ENCODE data around the gene CADPS2. TPM values are rescaled to one million over a fixed set of nuclear protein-coding genes. Genes with fewer than 3 reads are reported as not detected.

The CADPS2 gene
- total and polyA plus RNA-seq, 2 donors (not counting 3 experiments of a cell fraction or from before 2014, with no cell fraction given) = 9.5 to 22.6 TPM

DNA sequence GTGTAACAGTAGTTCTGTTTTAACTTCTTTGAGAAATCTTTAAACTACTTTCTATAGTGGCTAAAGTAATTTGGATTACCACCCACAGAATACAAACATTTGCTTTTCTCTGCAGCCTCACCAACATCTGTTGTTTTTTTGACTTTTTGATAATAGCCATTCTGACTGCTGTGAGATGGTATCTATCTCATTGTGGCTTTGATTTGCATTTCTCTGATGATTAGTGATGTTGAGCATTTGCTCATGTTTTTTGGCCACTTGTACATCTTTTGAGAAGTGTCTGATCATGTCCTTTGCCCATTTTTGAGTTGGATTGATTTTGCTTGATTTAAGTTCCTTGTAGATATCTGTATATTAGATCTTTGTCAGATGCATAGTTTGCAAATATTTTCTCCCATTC is 254.0 kb downstream of the CADPS2 start:
- no peak overlapping the region for H3K9ac ChIP-seq (replicated peaks; ENCODE audit: extremely low read depth, insufficient read depth, low read length)
- H3K27me3 ChIP-seq (ENCODE audit: control insufficient read depth in 2 of 2, insufficient read depth in 2 of 2, low read length in 2 of 2) = no peaks in the 10 kb centered on the region
- no peaks in the 10 kb centered on the region for H3K36me3 ChIP-seq (ENCODE audit: control insufficient read depth in 2 of 2, extremely low read depth in 1 of 2, insufficient read depth in 2 of 2, low read length in 2 of 2)
- no peak overlapping the region for H2AFZ ChIP-seq (ENCODE audit: low read depth, low read length)
- no peak for DNase-seq (ENCODE audit: low read depth, low spot score)
- no peaks in the 10 kb centered on the region for H3K9me1 ChIP-seq (replicated peaks; ENCODE audit: control insufficient read depth, extremely low read depth, insufficient read depth, low read length)
- H3K4me1 ChIP-seq (ENCODE audit: control insufficient read depth, extremely low read depth, insufficient read depth, low read length) = peaks cover 3% of the 10 kb centered on the region
- no TSS peak for BruUV-seq (replicated peaks)
- FAIRE-seq = no peak
- H3K9me3 ChIP-seq (replicated peaks; ENCODE audit: control insufficient read depth, insufficient read depth, low read length) = no peaks in the 10 kb centered on the region
- H3K27ac ChIP-seq (ENCODE audit: insufficient read depth, low read depth, low read length) = no peak overlapping the region
- dilution Hi-C loops (cut with MboI; ENCODE audit: extremely low pct_ligation_motif_present, low sequenced_read_pairs) (no loop called here), intact Hi-C loops (cut with micrococcal nuclease) (loop anchor here (5.0 kb wide), 1 partner anchor 255 kb away; the partner anchor contains the start of gene CADPS2)
- H3K4me2 ChIP-seq (ENCODE audit: insufficient read depth, low read length) = no peak overlapping the region
- no peak overlapping the region for H3K4me3 ChIP-seq (replicated peaks in 1 of 3; ENCODE audit: insufficient read depth in 1 of 3, low read depth in 1 of 3, low read length in 3 of 3)
- POLR2A ChIA-PET = no interaction called here
- H4K20me1 ChIP-seq (replicated peaks; ENCODE audit: control insufficient read depth, extremely low read depth, insufficient read depth, low read length) = no peaks in the 10 kb centered on the region
- CTCF ChIA-PET = no interaction called here
- TF ChIP-seq EZH2 (IDR thresholded peaks at IDR 0.05; ENCODE audit: borderline replicate concordance, low read depth, low read length, severe bottlenecking) (no peak), GATA2 (IDR thresholded peaks at IDR 0.05; ENCODE audit: insufficient read depth, insufficient read length, low read depth, low read length) (no peak), POLR2A (IDR thresholded peaks at IDR 0.05; ENCODE audit: low read depth, low read length) (no peak), MYC (IDR thresholded peaks at IDR 0.05; ENCODE audit: low read depth, low read length) (no peak), POLR2AphosphoS5 (IDR thresholded peaks at IDR 0.05; ENCODE audit: insufficient read depth, low read depth, low read length) (no peak), JUN (IDR thresholded peaks at IDR 0.05; ENCODE audit: borderline replicate concordance, insufficient read depth, insufficient read length, low read depth) (no peak), FOS (IDR thresholded peaks at IDR 0.05; ENCODE audit: borderline replicate concordance, insufficient read depth, low read length) (no peak)
- TF ChIP-seq, protein P1, sequence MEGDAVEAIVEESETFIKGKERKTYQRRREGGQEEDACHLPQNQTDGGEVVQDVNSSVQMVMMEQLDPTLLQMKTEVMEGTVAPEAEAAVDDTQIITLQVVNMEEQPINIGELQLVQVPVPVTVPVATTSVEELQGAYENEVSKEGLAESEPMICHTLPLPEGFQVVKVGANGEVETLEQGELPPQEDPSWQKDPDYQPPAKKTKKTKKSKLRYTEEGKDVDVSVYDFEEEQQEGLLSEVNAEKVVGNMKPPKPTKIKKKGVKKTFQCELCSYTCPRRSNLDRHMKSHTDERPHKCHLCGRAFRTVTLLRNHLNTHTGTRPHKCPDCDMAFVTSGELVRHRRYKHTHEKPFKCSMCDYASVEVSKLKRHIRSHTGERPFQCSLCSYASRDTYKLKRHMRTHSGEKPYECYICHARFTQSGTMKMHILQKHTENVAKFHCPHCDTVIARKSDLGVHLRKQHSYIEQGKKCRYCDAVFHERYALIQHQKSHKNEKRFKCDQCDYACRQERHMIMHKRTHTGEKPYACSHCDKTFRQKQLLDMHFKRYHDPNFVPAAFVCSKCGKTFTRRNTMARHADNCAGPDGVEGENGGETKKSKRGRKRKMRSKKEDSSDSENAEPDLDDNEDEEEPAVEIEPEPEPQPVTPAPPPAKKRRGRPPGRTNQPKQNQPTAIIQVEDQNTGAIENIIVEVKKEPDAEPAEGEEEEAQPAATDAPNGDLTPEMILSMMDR (IDR thresholded peaks at IDR 0.05; ENCODE audit: extremely low read depth in 1 of 2, insufficient read depth in 1 of 2, low read depth in 1 of 2, low read length in 2 of 2) = no peak
- TF ChIP-seq, protein P2, sequence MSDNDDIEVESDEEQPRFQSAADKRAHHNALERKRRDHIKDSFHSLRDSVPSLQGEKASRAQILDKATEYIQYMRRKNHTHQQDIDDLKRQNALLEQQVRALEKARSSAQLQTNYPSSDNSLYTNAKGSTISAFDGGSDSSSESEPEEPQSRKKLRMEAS (IDR thresholded peaks at IDR 0.05; ENCODE audit: insufficient read depth, insufficient read length) = no peak
- H3K79me2 ChIP-seq (ENCODE audit: control insufficient read depth, insufficient read depth, low read length) = no peaks in the 10 kb centered on the region
